Smooth muscle cell (in vitro differentiated cells): Measurements from ENCODE around the gene TBC1D8. TPM values are rescaled to one million over a fixed set of nuclear protein-coding genes. Genes with fewer than 3 reads are reported as not detected.

Experiments
- DNase-seq: peaks from one replicate; lab custom pipeline; 2025; ENCODE audit not compliant: unreplicated experiment; lab: John Stamatoyannopoulos, UW
- H2AFZ ChIP-seq: fragments of 200-600 bp; sonication (generic); 2 replicates; pipeline ENCODE4 v1.6.0; 2016; ENCODE audit warnings: antibody characterized with exemption, low read depth, mild to moderate bottlenecking
- H3F3A ChIP-seq: fragments of 200-600 bp; sonication (generic); 2 replicates; pipeline ENCODE4 v1.6.0; 2017; ENCODE audit warnings: antibody characterized with exemption, low read depth
- H3K27ac ChIP-seq: fragments of 200-600 bp; sonication (generic); 2 replicates; pipeline ENCODE4 v1.5.1; 2016; ENCODE audit warnings: low read depth, mild to moderate bottlenecking
- H3K27me3 ChIP-seq: fragments of 200-600 bp; sonication (generic); 2 replicates; pipeline ENCODE4 v1.6.1; 2016; ENCODE audit warnings: low read depth, mild to moderate bottlenecking
- H3K36me3 ChIP-seq: fragments of 200-600 bp; sonication (generic); 2 replicates; pipeline ENCODE4 v1.5.1; 2016; ENCODE audit warnings: low read depth
- H3K4me1 ChIP-seq: fragments of 200-600 bp; sonication (generic); 2 replicates; pipeline ENCODE4 v1.5.1; 2016; ENCODE audit warnings: low read depth
- H3K4me2 ChIP-seq: fragments of 200-600 bp; sonication (generic); 2 replicates; pipeline ENCODE4 v1.6.0; 2016; ENCODE audit warnings: mild to moderate bottlenecking
- H3K4me3 ChIP-seq: fragments of 200-600 bp; sonication (generic); 2 replicates; pipeline ENCODE4 v1.5.1; 2016; ENCODE audit warnings: mild to moderate bottlenecking
- H3K79me2 ChIP-seq: fragments of 200-600 bp; sonication (generic); 2 replicates; pipeline ENCODE4 v1.6.0; 2016; ENCODE audit warnings: low read depth, mild to moderate bottlenecking
- H3K9ac ChIP-seq: fragments of 200-600 bp; sonication (generic); 2 replicates; pipeline ENCODE4 v1.6.0; 2016; ENCODE audit warnings: low read depth
- H3K9me3 ChIP-seq: fragments of 200-600 bp; sonication (generic); replicated peaks from 2 replicates; pipeline ENCODE4 v1.5.1; 2016; ENCODE audit warnings: low read depth
- H4K20me1 ChIP-seq: fragments of 200-600 bp; sonication (generic); 2 replicates; pipeline ENCODE4 v1.6.0; 2016; ENCODE audit warnings: low read depth
- CTCF ChIP-seq: fragments of 200-600 bp; sonication (generic); IDR thresholded peaks from 2 replicates; pipeline ENCODE4 v1.5.1; 2017; ENCODE audit warnings: borderline replicate concordance, mild to moderate bottlenecking, antibody characterized with exemption; ENCODE audit not compliant: insufficient read depth, poor library complexity, severe bottlenecking
- WGBS: methylation state at CpG from one replicate; pipeline ENCODE4 v1.1.7; 2016; ENCODE audit warnings: low lambda C conversion rate; 5-methylcytosine and 5-hydroxymethylcytosine counted together
- polyA plus RNA-seq: library from polyadenylated mRNA; unstranded; fragments of >200 nt; fragmentation: Nextera tagmentation; extraction: Ambion mirVana; gene quantifications from 2 replicates; pipeline ENCODE4 v1.2.1, GENCODE V29; 2016
- total RNA-seq: library from RNA; depleted of rRNA; stranded (reverse); fragments of >200 nt; gene quantifications from 2 replicates; pipeline ENCODE4 v1.2.3, GENCODE V29; 2014

Gene TBC1D8
- total and polyA plus RNA-seq, 2 experiments from 2014 or later: 0.89 to 15.1 TPM

- H3K4me2 ChIP-seq: peak overlapping the region; percentile 62
- no peak overlapping the region for H3K9ac ChIP-seq
- peak overlapping the region; percentile 64 for H3K27ac ChIP-seq
- H3K27me3 ChIP-seq: no peaks in the 10 kb centered on the region
- peaks cover 6% of the 10 kb centered on the region for H3F3A ChIP-seq
- no peaks in the 10 kb centered on the region for H3K79me2 ChIP-seq
- 7% methylated on average over 10 of the region's 10 CpGs for WGBS
- H2AFZ ChIP-seq: no peak overlapping the region
- peaks cover 9% of the 10 kb centered on the region for H3K4me1 ChIP-seq
- TF ChIP-seq CTCF: no peak
- H3K9me3 ChIP-seq: no peaks in the 10 kb centered on the region
- H4K20me1 ChIP-seq: no peaks in the 10 kb centered on the region
- H3K4me3 ChIP-seq: peak overlapping the region; percentile 20
- no peak for DNase-seq
- no peaks in the 10 kb centered on the region for H3K36me3 ChIP-seq
Observed at GRCh38 chr2:101113441-101114267, 37.5 kb downstream of the TBC1D8 start.

- Histone ChIP-seq H3K9me3 (no peaks in the 10 kb centered on the region), H3K27ac (peak overlapping the region; percentile 64), H4K20me1 (no peaks in the 10 kb centered on the region), H3K4me3 (no peak overlapping the region), H3K79me2 (no peaks in the 10 kb centered on the region), H3F3A (peaks cover 6% of the 10 kb centered on the region), H3K36me3 (no peaks in the 10 kb centered on the region), H3K4me2 (peak overlapping the region; percentile 62), H2AFZ (no peak overlapping the region), H3K4me1 (peaks cover 9% of the 10 kb centered on the region), H3K9ac (no peak overlapping the region), H3K27me3 (no peaks in the 10 kb centered on the region)
- 58% methylated on average over 6 of the region's 6 CpGs for WGBS
- TF ChIP-seq CTCF: no peak
- DNase-seq: no peak
Observed at GRCh38 chr2:101112772-101113157, 38.4 kb downstream of the TBC1D8 start.

- H4K20me1 ChIP-seq: no peaks in the 10 kb centered on the region
- H3F3A ChIP-seq: peaks cover 6% of the 10 kb centered on the region
- WGBS: 76% methylated on average over 10 of the region's 10 CpGs
- TF ChIP-seq CTCF: no peak
- no peak for DNase-seq
- H3K4me1 ChIP-seq: peaks cover 9% of the 10 kb centered on the region
- H3K79me2 ChIP-seq: no peaks in the 10 kb centered on the region
- H2AFZ ChIP-seq: no peak overlapping the region
- H3K27me3 ChIP-seq: no peaks in the 10 kb centered on the region
- no peak overlapping the region for H3K4me2 ChIP-seq
- no peaks in the 10 kb centered on the region for H3K36me3 ChIP-seq
- H3K9ac ChIP-seq: no peak overlapping the region
- H3K9me3 ChIP-seq: no peaks in the 10 kb centered on the region
- peak overlapping the region; percentile 64 for H3K27ac ChIP-seq
- no peak overlapping the region for H3K4me3 ChIP-seq
Observed at GRCh38 chr2:101111917-101112771, 39.0 kb downstream of the TBC1D8 start.
